ENCODE data around the gene TEX50.
"Not testable (repeated sequence)": the region's sequence is repeated elsewhere in the genome, so short reads cannot be mapped to it uniquely, and the experiment has no call there.

The TEX50 gene

GRCh38 chr1:173663159-173663558 is 28.0 kb downstream of the TEX50 start:
- no peak for FAIRE-seq

GRCh38 chr1:173666646-173667045 is 31.5 kb downstream of the TEX50 start:
- no peak for FAIRE-seq

GRCh38 chr1:173669491-173669941 is 34.4 kb downstream of the TEX50 start, which contains the start of gene ANKRD45:
Gene ANKRD45, minus strand, starts transcription at chr1:173669851. Its CDS starts 10,433 bp downstream, at chr1:173659418.
- FAIRE-seq = no peak

GRCh38 chr1:173674496-173674895 is 39.4 kb downstream of the TEX50 start:
- FAIRE-seq = not testable (repeated sequence)

- not testable (repeated sequence) for FAIRE-seq
These were observed 45.0 kb downstream of the TEX50 start for GRCh38 chr1:173680152-173680551.

- no peak for FAIRE-seq
These were observed 47.0 kb downstream of the TEX50 start for GRCh38 chr1:173682184-173682583.

- FAIRE-seq = not testable (repeated sequence)
These were observed 48.7 kb downstream of the TEX50 start for GRCh38 chr1:173683838-173684237.

- FAIRE-seq = not testable (repeated sequence)
These were observed 50.0 kb downstream of the TEX50 start for GRCh38 chr1:173685121-173685520.
